ENCODE data around the gene TEKT5.

Gene TEKT5

DNA sequence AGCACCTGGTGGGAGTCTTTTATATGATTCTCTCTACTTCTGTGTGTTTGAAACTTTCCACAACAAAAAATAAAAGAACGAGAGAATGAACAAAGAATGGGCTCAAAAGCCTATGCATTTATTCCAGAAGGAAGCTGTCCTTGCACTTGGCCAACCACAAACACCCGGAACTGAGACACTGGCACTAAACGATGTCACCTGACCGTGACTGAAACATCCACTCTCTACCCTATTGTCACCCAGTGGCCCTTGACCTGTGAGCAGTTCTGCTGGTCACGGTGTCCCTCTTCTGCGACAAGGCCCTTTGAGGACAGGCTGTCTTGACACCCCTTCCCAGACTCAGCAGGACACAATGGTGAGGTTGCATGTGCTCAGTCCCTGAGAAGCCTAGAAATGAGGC lies 56.6 kb downstream of the TEKT5 start:
- TF ChIP-seq CEBPB (IDR thresholded peaks at IDR 0.05) (no peak), NFIC (IDR thresholded peaks at IDR 0.05) (no peak), ZBTB7A (IDR thresholded peaks at IDR 0.05; ENCODE audit: low read depth) (no peak), TAF1 (IDR thresholded peaks at IDR 0.05; ENCODE audit: low read depth) (no peak), TEAD4 (IDR thresholded peaks at IDR 0.05) (no peak), TCF12 (IDR thresholded peaks at IDR 0.05; ENCODE audit: low read depth) (no peak), RAD21 (IDR thresholded peaks at IDR 0.05; ENCODE audit: low read depth) (no peak), EGR1 (IDR thresholded peaks at IDR 0.05) (no peak), FOXM1 (IDR thresholded peaks at IDR 0.05; ENCODE audit: borderline replicate concordance, low read depth) (no peak)
- TF ChIP-seq, protein P1, sequence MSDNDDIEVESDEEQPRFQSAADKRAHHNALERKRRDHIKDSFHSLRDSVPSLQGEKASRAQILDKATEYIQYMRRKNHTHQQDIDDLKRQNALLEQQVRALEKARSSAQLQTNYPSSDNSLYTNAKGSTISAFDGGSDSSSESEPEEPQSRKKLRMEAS (IDR thresholded peaks at IDR 0.05), result no peak
- TF ChIP-seq, protein P2, sequence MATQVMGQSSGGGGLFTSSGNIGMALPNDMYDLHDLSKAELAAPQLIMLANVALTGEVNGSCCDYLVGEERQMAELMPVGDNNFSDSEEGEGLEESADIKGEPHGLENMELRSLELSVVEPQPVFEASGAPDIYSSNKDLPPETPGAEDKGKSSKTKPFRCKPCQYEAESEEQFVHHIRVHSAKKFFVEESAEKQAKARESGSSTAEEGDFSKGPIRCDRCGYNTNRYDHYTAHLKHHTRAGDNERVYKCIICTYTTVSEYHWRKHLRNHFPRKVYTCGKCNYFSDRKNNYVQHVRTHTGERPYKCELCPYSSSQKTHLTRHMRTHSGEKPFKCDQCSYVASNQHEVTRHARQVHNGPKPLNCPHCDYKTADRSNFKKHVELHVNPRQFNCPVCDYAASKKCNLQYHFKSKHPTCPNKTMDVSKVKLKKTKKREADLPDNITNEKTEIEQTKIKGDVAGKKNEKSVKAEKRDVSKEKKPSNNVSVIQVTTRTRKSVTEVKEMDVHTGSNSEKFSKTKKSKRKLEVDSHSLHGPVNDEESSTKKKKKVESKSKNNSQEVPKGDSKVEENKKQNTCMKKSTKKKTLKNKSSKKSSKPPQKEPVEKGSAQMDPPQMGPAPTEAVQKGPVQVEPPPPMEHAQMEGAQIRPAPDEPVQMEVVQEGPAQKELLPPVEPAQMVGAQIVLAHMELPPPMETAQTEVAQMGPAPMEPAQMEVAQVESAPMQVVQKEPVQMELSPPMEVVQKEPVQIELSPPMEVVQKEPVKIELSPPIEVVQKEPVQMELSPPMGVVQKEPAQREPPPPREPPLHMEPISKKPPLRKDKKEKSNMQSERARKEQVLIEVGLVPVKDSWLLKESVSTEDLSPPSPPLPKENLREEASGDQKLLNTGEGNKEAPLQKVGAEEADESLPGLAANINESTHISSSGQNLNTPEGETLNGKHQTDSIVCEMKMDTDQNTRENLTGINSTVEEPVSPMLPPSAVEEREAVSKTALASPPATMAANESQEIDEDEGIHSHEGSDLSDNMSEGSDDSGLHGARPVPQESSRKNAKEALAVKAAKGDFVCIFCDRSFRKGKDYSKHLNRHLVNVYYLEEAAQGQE (IDR thresholded peaks at IDR 0.05; ENCODE audit: low read depth), result no peak

DNA sequence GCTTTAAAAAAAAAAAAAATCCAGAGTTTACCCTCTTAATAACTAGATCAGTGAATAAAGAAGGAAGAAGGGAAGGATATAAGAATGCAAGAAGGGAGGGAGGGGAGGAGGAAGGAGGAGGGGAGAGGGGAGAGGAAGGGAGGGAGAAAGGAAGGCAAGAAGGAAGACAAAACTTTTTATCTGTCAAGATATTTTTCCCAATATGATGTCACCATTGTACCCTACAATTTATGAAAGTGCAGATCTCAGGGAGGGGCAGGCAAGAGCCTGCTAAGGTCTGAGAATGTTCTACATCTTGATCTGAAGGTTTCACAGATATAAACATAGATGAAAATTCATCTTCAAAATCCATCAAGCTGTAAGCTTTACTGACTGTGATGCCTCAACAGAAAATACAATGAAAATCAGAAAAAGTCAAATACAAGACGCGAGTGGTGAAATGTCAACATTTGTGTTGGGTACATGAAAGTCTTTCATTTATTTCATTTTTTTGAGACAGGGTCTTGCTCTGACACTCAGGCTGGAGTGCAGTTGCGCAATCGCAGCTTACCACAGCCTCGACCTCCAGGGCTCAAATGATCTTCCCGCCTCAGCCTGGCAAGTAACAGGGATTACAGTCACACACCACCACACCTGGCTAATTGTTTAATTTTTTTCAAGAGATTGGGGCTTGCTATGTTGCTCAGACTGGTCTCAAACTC lies 57.2 kb downstream of the TEKT5 start:
- no peak for TF ChIP-seq TAF1 (IDR thresholded peaks at IDR 0.05; ENCODE audit: low read depth)
- TF ChIP-seq CREB1 (IDR thresholded peaks at IDR 0.05; ENCODE audit: low read depth), result no peak
- no peak for TF ChIP-seq ZBTB7A (IDR thresholded peaks at IDR 0.05; ENCODE audit: low read depth)
- TF ChIP-seq, protein P3, sequence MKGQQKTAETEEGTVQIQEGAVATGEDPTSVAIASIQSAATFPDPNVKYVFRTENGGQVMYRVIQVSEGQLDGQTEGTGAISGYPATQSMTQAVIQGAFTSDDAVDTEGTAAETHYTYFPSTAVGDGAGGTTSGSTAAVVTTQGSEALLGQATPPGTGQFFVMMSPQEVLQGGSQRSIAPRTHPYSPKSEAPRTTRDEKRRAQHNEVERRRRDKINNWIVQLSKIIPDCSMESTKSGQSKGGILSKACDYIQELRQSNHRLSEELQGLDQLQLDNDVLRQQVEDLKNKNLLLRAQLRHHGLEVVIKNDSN (IDR thresholded peaks at IDR 0.05), result no peak
- no peak for TF ChIP-seq YY1 (IDR thresholded peaks at IDR 0.05; ENCODE audit: low read depth)
- peak; percentile 94 for TF ChIP-seq CEBPB (IDR thresholded peaks at IDR 0.05)
- TF ChIP-seq EGR1 (IDR thresholded peaks at IDR 0.05), result no peak
- TF ChIP-seq FOXM1 (IDR thresholded peaks at IDR 0.05; ENCODE audit: borderline replicate concordance, low read depth), result no peak

DNA sequence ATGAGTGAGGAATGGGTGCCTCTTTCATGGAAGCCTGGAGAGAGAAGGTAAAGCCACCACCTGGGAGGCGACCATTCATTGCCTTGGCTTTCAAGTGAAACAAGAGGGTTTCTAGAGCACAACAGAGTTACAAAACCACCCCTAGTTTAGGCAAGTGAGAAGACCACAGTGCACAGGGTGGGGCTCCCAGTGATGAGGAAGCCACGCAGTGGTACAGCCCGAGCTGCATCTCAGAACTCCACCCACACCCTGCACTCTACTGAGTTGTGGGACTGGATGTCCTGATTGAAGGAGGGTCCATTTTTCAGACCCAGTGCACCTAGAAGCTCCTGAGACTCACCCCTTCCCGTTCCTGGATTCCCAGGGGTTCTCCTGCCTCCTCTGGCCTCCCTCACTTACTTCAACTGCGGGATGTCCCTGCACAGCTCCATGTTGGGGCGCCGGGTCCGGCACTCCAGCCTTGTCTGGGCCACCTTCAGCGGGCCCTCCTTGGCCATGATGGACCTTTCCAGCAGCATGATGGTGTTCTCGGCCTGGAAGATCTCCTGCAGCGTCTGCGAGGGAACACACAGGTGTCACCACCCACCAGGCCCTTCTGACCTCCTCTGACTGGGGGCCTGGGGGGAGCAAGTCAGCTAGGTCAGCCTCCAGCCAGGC lies 59.2 kb downstream of the TEKT5 start:
- TF ChIP-seq ZBTB7A (IDR thresholded peaks at IDR 0.05; ENCODE audit: low read depth) (no peak), FOXM1 (IDR thresholded peaks at IDR 0.05; ENCODE audit: borderline replicate concordance, low read depth) (no peak), YY1 (IDR thresholded peaks at IDR 0.05; ENCODE audit: low read depth) (no peak), EP300 (IDR thresholded peaks at IDR 0.05; ENCODE audit: borderline replicate concordance) (no peak)

DNA sequence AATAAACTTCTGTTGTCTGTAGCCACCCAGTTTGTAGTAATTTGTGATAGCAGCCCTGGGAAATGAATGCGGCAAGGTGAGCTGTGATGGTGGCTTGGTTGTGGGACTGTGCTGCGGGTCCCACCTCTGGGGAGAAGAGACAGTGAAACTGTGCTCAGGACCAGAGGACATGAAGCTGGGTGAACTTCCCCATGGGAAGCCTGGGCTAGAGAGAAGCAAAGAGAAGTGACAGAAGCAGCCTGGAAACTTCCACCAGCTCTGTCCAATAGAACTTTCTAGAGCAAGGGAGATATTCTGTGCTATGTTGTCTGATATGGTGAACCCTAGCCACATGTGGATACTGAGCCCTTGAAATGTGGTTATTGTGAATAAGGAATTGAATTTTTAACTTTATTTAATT lies 62.8 kb downstream of the TEKT5 start:
- TF ChIP-seq FOXM1 (IDR thresholded peaks at IDR 0.05; ENCODE audit: borderline replicate concordance, low read depth) (no peak), TEAD4 (IDR thresholded peaks at IDR 0.05) (no peak), CEBPB (IDR thresholded peaks at IDR 0.05) (no peak), EGR1 (IDR thresholded peaks at IDR 0.05) (no peak), YY1 (IDR thresholded peaks at IDR 0.05; ENCODE audit: low read depth) (no peak), RAD21 (IDR thresholded peaks at IDR 0.05; ENCODE audit: low read depth) (no peak), ZBTB7A (IDR thresholded peaks at IDR 0.05; ENCODE audit: low read depth) (no peak), NFIC (IDR thresholded peaks at IDR 0.05) (no peak)
- TF ChIP-seq, protein P2 (IDR thresholded peaks at IDR 0.05; ENCODE audit: low read depth), result no peak
- TF ChIP-seq, protein P3 (IDR thresholded peaks at IDR 0.05), result no peak

DNA sequence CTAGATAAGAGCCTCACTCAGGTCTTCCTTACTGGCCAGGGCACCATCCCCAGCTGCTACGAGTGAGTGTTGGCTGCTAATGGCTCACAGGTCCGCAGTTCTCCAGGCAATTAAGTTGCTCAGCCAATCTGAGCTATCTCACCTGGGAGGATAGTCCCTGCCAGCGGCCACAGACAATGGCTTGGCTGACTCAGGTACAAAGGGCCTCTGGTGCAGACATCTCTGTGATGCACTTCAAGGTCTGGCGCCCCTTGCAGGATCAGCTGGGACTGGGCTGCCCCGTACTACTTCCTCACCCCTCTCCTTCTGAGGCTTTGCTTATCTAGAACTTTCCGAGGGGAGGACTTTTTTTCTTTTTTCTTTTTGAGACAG lies 65.2 kb downstream of the TEKT5 start:
- no peak for TF ChIP-seq CREB1 (IDR thresholded peaks at IDR 0.05; ENCODE audit: low read depth)
- TF ChIP-seq RAD21 (IDR thresholded peaks at IDR 0.05; ENCODE audit: low read depth), result peak; percentile 40

DNA sequence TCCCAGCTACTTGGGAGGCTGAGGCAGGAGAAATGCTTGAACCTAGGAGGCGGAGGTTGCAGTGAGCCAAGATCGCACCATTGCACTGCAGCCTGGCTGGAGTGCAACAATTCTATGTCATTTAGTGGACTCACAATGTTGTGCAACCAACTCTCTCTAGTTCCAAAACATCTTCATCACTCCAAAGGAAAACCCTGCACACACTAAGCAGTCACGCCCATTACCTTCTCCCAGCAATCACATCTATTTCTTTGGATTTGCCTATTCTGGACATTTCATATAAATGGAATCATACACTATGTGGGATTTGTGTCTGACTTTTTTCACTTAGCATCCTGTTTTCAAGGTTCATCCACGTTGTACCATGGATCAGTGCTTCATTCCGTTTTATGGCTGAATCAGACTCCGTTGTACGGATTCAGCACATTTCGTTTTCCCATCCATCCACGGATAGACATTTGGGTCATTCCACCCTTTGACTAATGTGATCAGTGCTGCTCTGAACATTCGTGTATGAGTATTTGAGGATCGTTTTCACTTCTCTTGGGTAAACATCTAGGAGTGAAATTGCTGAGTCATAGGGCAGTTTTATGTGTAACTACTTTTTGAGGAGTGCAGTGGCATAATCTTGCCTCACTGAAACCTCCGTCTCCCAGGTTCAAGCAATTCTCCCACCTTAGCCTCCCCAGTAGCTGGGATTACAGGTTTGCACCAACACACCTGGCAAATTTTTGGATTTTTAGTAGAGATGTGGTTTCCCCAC lies 69.0 kb downstream of the TEKT5 start:
- TF ChIP-seq FOXM1 (IDR thresholded peaks at IDR 0.05; ENCODE audit: borderline replicate concordance, low read depth) (no peak), TAF1 (IDR thresholded peaks at IDR 0.05; ENCODE audit: low read depth) (no peak), CREB1 (IDR thresholded peaks at IDR 0.05; ENCODE audit: low read depth) (no peak), YY1 (IDR thresholded peaks at IDR 0.05; ENCODE audit: low read depth) (no peak), NFIC (IDR thresholded peaks at IDR 0.05) (no peak), TEAD4 (IDR thresholded peaks at IDR 0.05) (no peak), ZBTB7A (IDR thresholded peaks at IDR 0.05; ENCODE audit: low read depth) (no peak), RAD21 (IDR thresholded peaks at IDR 0.05; ENCODE audit: low read depth) (no peak), EGR1 (IDR thresholded peaks at IDR 0.05) (no peak), EP300 (IDR thresholded peaks at IDR 0.05; ENCODE audit: borderline replicate concordance) (no peak), TCF12 (IDR thresholded peaks at IDR 0.05; ENCODE audit: low read depth) (no peak), CEBPB (IDR thresholded peaks at IDR 0.05) (no peak)
- TF ChIP-seq, protein P1 (IDR thresholded peaks at IDR 0.05), result no peak
- TF ChIP-seq, protein P3 (IDR thresholded peaks at IDR 0.05), result no peak
- TF ChIP-seq, protein P2 (IDR thresholded peaks at IDR 0.05; ENCODE audit: low read depth), result no peak

All from Ishikawa (cell line).